IPS-20b (cell line): ENCODE measurements around the gene DRAM2.

Source experiments
- H3K27ac ChIP-seq: one replicate; pipeline ENCODE4 v1.5.1; 2013; ENCODE audit warnings: low read length
- H3K27me3 ChIP-seq: 2 replicates; pipeline ENCODE4 v1.6.1; 2013; ENCODE audit warnings: mild to moderate bottlenecking, low read length, inconsistent platforms; ENCODE audit not compliant: insufficient read depth
- H3K36me3 ChIP-seq: 2 replicates; pipeline ENCODE4 v1.6.1; 2013; ENCODE audit warnings: low read depth, mild to moderate bottlenecking, inconsistent platforms, low read length, moderate library complexity; ENCODE audit not compliant: insufficient read depth
- H3K4me1 ChIP-seq: 2 replicates; pipeline ENCODE4 v1.6.1; 2013; ENCODE audit warnings: mild to moderate bottlenecking, control low read depth, inconsistent platforms, low read length, moderate library complexity; ENCODE audit not compliant: insufficient read depth
- H3K4me3 ChIP-seq: 2 replicates; pipeline ENCODE4 v1.5.1; 2013; ENCODE audit warnings: mild to moderate bottlenecking, low read length, inconsistent platforms
- H3K9ac ChIP-seq: 2 replicates; pipeline ENCODE4 v1.6.1; 2013; ENCODE audit warnings: low read depth, mild to moderate bottlenecking, inconsistent platforms, low read length, moderate library complexity
- H3K9me3 ChIP-seq: 2 replicates; pipeline ENCODE4 v1.6.1; 2013; ENCODE audit warnings: mild to moderate bottlenecking, low read depth, low read length, inconsistent platforms; ENCODE audit not compliant: insufficient read depth

The DRAM2 gene

DNA sequence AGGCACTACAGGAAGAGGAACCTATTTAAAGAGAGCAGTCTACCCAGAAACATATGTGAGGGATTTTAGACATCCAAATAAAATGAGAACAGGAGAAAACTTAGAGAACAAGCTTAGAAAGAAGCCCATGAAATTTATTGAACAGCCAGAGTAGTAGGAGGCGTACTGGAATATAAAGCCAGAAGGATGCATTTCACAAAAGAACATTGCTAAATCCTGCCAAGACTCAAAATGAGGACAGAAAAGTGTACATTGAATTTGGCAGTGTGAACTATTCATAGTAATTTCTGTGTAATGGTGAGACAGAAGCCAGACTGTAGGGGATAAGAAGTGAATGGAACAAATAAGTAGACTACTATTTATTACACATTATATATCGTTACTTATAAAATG is 22.6 kb upstream of the DRAM2 start:
- Histone ChIP-seq H3K4me3 (no peak overlapping the region), H3K36me3 (peaks cover 33% of the 10 kb centered on the region), H3K27ac (no peak overlapping the region), H3K9ac (no peak overlapping the region), H3K4me1 (no peaks in the 10 kb centered on the region), H3K27me3 (no peaks in the 10 kb centered on the region), H3K9me3 (no peaks in the 10 kb centered on the region)

DNA sequence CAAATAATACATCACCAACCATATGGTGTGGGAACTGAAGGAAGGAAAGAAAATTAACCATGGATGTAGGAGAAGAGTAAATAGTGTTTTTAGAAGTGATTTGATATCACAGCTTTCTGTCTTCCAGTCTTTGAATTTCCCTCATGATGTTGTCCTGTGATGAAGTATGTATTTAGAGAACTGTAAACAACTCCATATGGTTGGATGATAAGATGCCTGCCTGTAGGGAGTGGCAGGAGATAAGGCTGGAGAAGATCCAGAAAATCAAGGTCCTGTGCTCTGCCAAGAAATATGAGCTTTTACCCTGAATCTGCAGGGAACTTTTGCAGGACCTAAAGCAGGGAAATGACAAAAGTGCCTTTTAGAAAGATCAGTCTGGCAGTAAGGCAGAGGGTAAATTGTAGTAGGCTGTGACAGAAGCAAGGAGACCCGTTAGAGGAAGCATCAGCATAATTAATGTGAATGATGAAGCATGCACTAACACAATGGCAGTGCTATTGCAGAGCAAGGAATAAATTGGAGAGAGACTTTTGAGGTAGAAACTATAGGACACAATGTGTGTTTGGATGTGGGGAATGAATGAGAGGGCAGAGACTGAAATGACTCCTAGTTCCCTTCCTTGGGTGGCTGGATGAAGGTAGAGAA is 22.1 kb upstream of the DRAM2 start:
- Histone ChIP-seq H3K27ac (no peak overlapping the region), H3K27me3 (no peaks in the 10 kb centered on the region), H3K36me3 (peaks cover 32% of the 10 kb centered on the region), H3K9ac (no peak overlapping the region), H3K4me1 (no peaks in the 10 kb centered on the region), H3K9me3 (no peaks in the 10 kb centered on the region), H3K4me3 (no peak overlapping the region)

DNA sequence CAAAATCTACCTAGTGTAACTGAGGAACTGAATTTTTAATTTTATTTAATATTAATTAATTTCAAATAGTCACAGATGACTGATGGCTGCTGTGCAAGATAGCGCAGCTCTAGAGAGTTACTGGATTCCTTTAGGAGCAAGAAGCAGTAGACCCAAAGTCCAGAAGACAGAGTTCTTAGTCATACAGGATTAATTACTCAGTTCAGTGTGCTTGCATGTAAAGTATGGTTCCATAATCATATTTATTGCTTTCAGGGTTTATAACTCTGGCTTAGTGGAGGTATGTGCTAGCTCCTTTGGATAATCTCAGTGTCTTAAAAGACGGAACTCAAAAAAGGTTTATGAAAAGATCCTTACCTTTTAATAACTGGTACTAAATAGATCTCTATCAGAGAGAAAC is 17.5 kb upstream of the DRAM2 start:
- no peak overlapping the region for H3K4me3 ChIP-seq
- peaks cover 49% of the 10 kb centered on the region for H3K36me3 ChIP-seq
- H3K27ac ChIP-seq: no peak overlapping the region
- no peak overlapping the region for H3K9ac ChIP-seq
- no peaks in the 10 kb centered on the region for H3K9me3 ChIP-seq
- no peaks in the 10 kb centered on the region for H3K27me3 ChIP-seq
- no peaks in the 10 kb centered on the region for H3K4me1 ChIP-seq

DNA sequence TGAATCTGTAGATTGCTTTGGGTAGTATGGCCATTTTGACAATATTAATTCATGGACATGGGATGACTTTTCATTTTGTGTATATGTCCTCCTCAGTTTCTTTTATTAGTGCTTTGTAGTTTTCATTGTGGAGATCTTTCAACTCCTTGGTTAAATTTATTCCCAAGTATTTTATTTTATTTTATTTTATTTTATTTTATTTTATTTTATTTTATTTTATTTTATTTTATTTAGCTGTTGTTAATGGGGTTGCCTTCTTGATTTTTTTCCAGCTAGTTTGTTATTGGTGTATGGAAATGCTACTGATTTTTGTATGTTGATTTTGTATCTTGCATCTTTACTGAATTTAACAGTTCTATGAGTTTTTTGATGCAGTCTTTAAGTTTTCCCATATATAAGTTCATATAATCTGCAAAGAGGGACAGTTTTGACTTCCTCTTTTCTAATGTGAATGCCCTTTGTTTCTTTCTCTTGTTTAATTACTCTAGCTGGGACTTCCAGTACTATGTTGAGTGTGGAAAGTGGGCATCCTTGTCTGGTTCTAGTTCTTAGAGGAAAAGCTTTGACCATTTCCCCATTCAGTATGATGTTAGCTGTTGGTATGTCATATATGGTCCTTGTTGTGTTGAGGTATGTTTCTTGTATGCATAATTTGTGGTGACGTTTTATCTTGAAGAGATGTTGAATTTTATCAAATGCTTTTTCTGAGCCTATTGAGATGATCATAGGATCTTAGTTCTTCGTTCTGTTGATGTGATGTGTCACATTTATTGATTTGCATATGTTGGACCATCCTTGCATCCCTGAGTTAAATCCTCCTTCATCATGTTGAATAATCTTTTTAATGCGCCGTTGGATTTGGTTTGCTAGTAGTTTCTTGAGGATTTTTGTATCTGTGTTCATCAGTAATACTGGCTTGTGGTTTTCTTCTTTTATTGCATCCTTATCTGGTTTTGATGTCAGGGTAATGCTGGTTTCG is 14.4 kb upstream of the DRAM2 start:
- no peaks in the 10 kb centered on the region for H3K4me1 ChIP-seq
- H3K36me3 ChIP-seq: peaks cover 55% of the 10 kb centered on the region
- H3K9ac ChIP-seq: no peak overlapping the region
- H3K4me3 ChIP-seq: no peak overlapping the region
- no peaks in the 10 kb centered on the region for H3K27me3 ChIP-seq
- no peak overlapping the region for H3K27ac ChIP-seq
- H3K9me3 ChIP-seq: no peaks in the 10 kb centered on the region

DNA sequence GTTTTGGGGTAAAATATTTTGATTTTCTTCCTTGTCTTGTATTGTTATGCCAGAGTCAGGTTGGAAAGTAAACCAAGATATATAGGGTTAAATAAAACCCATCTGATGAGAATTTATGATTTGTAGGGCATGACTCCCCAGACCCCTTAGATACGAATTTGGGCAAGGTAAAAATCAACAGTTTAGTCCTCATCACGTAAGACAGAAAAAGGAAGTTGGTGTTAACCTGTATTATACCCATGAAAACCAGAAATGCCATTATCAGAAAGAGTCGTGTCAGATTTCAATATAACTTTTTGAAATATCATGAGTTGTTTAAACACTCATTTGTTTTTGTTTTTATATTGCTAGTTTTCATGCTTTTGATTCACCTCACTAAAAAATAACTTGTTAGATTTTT is 11.9 kb upstream of the DRAM2 start:
- Histone ChIP-seq H3K27ac (no peak overlapping the region), H3K4me3 (no peak overlapping the region), H3K9ac (no peak overlapping the region), H3K9me3 (no peaks in the 10 kb centered on the region), H3K4me1 (no peaks in the 10 kb centered on the region), H3K27me3 (no peaks in the 10 kb centered on the region), H3K36me3 (peaks cover 74% of the 10 kb centered on the region)

DNA sequence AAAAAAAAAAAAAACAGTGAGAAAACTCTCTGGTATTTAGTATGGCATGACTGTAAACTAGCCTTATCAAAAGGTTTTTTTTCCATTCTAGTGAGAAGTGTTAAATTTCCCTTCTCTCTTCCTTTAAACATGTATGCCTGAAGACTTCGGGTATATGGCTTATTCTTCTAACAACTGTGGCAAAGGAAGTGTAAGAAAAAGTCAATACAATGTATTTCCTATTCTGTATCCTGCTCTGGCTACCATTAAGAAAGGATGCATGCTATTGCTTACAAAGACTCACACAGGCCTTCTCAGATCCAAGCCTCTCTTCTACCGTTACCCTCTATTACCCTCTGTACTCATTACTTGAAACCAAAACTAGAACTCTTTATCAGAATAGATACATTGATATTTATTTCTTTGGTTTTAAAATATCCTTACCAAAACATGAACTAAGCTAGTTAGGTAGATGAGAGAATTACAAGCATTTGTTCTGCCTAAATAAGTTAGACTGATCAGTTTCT is 8.5 kb upstream of the DRAM2 start:
- no peak overlapping the region for H3K4me3 ChIP-seq
- H3K9ac ChIP-seq: no peak overlapping the region
- H3K27ac ChIP-seq: no peak overlapping the region
- no peaks in the 10 kb centered on the region for H3K9me3 ChIP-seq
- no peaks in the 10 kb centered on the region for H3K27me3 ChIP-seq
- peaks cover 64% of the 10 kb centered on the region for H3K36me3 ChIP-seq
- H3K4me1 ChIP-seq: peaks cover 4% of the 10 kb centered on the region; the same call in 1 of the 2 replicates

DNA sequence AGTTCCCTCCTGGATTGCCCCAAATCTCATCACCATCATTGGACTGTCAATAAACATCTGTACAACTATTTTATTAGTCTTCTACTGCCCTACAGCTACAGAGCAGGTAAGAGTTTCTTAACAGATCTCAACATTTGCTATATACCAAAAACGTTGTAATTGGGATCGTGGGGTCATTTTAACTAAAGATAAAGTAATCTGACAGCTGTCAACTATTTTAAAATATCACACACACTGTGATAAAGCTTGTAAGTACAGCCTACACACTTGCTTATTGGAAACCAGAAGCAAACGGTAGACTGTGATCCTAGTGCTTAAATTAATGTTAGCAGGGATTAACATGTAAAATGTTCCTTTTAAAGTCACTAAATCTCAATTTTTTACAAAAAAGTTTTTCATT is 8.1 kb upstream of the DRAM2 start:
- peaks cover 4% of the 10 kb centered on the region; the same call in 1 of the 2 replicates for H3K4me1 ChIP-seq
- no peak overlapping the region for H3K4me3 ChIP-seq
- peaks cover 59% of the 10 kb centered on the region for H3K36me3 ChIP-seq
- H3K27ac ChIP-seq: no peak overlapping the region
- no peak overlapping the region for H3K9ac ChIP-seq
- no peaks in the 10 kb centered on the region for H3K9me3 ChIP-seq
- no peaks in the 10 kb centered on the region for H3K27me3 ChIP-seq

DNA sequence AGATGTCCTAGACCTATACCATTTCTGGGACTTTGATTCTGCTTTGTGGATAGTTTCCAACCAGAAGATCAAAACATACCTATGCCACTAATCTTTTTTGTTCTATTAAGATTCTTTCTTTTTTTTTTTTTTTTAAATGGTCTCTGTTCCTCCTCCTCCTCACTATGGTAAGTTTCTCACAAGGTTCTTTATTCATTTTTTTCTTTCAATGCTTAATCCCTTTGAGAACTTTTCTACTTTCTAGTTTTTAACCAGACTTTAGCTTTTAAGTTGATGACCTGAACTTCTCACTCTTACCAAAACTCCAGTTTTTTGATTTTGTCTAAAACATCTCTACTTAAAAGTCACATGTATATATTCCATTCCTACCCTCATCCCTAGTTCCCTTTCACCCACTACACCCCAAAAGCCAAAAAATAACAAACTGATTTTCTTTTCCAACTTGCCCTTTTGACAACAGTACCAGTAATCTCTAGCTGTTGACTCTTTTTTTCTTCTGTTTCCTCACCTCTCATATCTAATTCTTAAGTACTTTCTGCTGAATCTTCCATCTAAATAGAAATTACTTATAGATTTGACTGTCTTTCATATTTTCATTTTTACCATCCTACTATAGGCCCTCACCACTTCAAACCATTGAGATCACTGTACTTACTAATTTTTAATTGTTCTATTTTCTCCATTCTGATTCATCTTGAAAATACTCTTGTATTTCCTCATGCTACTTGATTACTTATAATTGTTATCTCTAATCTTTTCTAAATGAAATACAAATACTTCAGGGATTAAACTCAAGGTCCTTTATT is 6.3 kb upstream of the DRAM2 start:
- H3K9me3 ChIP-seq: no peaks in the 10 kb centered on the region
- H3K27ac ChIP-seq: no peak overlapping the region
- no peak overlapping the region for H3K9ac ChIP-seq
- no peaks in the 10 kb centered on the region for H3K27me3 ChIP-seq
- peaks cover 9% of the 10 kb centered on the region for H3K4me1 ChIP-seq
- no peak overlapping the region for H3K4me3 ChIP-seq
- peaks cover 42% of the 10 kb centered on the region for H3K36me3 ChIP-seq

DNA sequence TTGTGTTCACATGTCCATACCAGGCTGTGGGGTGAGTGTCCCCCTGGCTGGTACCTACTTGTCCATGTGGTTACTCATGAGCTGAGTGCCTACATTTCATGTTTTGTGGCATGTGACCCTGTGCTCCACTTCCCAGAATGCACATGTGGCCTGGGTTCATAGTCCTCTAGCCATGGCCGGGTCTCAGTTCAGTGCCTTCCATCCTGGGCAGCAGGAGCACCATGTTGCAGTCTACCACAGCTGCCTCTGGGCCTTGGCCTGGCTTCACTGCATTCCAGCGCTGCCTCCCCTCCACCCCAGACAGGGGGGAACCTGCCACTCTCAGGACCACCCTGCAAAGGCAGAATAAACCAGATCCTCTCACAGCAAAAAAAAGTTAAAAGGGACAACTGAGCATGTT is 5.6 kb upstream of the DRAM2 start:
- H3K27me3 ChIP-seq: no peaks in the 10 kb centered on the region

DNA sequence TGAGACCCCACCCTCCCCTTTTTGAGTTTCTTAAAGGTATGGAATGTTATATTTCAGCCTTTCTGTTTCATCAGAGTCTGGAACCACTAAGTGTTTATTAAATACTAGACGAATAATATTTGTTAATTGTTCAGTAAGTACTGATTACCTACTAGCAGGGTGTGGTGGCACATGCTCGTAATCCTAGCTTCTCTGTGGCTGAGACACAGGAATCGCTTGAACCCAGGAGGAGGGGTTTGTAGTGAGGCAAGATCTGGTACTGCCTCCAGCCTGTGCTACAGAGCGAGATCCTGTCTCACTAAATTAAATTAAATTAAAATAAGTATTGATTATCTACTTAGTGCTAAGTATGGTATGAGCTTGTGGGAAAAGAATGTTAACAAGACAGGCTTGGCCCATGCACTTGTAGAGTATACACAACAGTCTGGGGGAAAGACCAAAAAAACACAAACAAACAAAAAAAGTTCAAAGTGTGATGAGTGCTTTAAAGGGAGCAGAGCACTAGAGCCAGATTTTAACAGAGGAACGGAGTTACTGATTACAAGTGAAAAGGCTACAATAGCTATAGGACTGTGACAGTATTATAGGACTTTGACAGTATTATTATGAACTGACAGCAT is 2.6 kb upstream of the DRAM2 start:
- H3K27me3 ChIP-seq: no peaks in the 10 kb centered on the region
- no peak overlapping the region for H3K27ac ChIP-seq
- peaks cover 18% of the 10 kb centered on the region for H3K4me1 ChIP-seq
- no peak overlapping the region for H3K9ac ChIP-seq
- H3K9me3 ChIP-seq: no peaks in the 10 kb centered on the region
- no peak overlapping the region for H3K4me3 ChIP-seq
- peaks cover 14% of the 10 kb centered on the region for H3K36me3 ChIP-seq

More for the DNA sequence above, 5.6 kb upstream of the DRAM2 start:
- H3K36me3 ChIP-seq: peaks cover 36% of the 10 kb centered on the region
- no peak overlapping the region for H3K4me3 ChIP-seq
- no peak overlapping the region for H3K27ac ChIP-seq
- no peak overlapping the region for H3K9ac ChIP-seq
- no peaks in the 10 kb centered on the region for H3K9me3 ChIP-seq
- H3K4me1 ChIP-seq: peaks cover 12% of the 10 kb centered on the region
